HepG2 (cell line): Measurements from ENCODE around the gene SPATA31E1. TPM values are rescaled to one million over a fixed set of nuclear protein-coding genes. Genes with fewer than 3 reads are reported as not detected.
"Not testable (repeated sequence)": the region's sequence is repeated elsewhere in the genome, so short reads cannot be mapped to it uniquely, and the experiment has no call there.

Experiments
- ATAC-seq: fragments of 200-7000 bp; cut with Tn5 transposase; 3 replicates; pipeline ENCODE4 v1.9.1; 2020; ENCODE audit warnings: mild to moderate bottlenecking, moderate library complexity
- BruUV-seq: library from RNA; stranded (reverse); fragments of 400-500 nt; replicated peaks from 2 replicates; lab custom pipeline; 2021; lab: Mats Ljungman, UMichigan
- CTCF ChIA-PET: fragments of 300-600 bp; formaldehyde crosslinking; extraction: SDS; loops from one replicate; lab custom pipeline; 2021; ENCODE audit warnings: low total read pairs, inconsistent platforms, low intra/inter-chr PET ratio; lab: Yijun Ruan, JAX
- POLR2A ChIA-PET: fragments of 350-600 bp; sonication (Branson Sonifier 250); formaldehyde crosslinking; loops from one replicate; lab custom pipeline; 2020; ENCODE audit warnings: antibody characterized with exemption, inconsistent platforms; lab: Yijun Ruan, JAX
- DNase-seq: peaks from one replicate; pipeline ENCODE4 v3.0.0-alpha.2; 2015; ENCODE audit warnings: low spot score
- FAIRE-seq: peaks from 3 replicates; lab custom pipeline; 2011; peaks lifted over from hg19 to GRCh38; lab: Jason Lieb, UNC
- H2AFZ ChIP-seq: one replicate; pipeline ENCODE4 v1.6.1; 2011; ENCODE audit warnings: low read length, inconsistent platforms
- H3K27ac ChIP-seq: fragments of 300-600 bp; 3 replicates; pipeline ENCODE4 v1.8.0; 2011; ENCODE audit warnings: mixed run types, mild to moderate bottlenecking, mixed read lengths, low read length, inconsistent platforms; ENCODE audit not compliant: insufficient read depth; ENCODE audit errors: extremely low read length
- H3K27me3 ChIP-seq, 2 experiments: fragments of 200-600 bp in 1 of 2; 2 replicates in 1 of 2; 3 replicates in 1 of 2; pipeline versions ENCODE4 v1.6.0 to v1.8.0; 2011; ENCODE audit warnings: low read length in 2 of 2, mild to moderate bottlenecking in 2 of 2, moderate library complexity in 2 of 2, inconsistent platforms in 1 of 2; ENCODE audit not compliant: insufficient read depth in 2 of 2, control insufficient read depth in 1 of 2
- H3K36me3 ChIP-seq, 2 experiments: fragments of 200-600 bp in 1 of 2; replicated peaks in 1 of 2; 2 replicates in 1 of 2; 3 replicates in 1 of 2; pipeline versions ENCODE4 v1.5.1 to v1.8.0; 2011; ENCODE audit warnings: low read length in 2 of 2, inconsistent platforms in 1 of 2; ENCODE audit not compliant: insufficient read depth in 2 of 2, control insufficient read depth in 1 of 2
- H3K4me1 ChIP-seq: 2 replicates; pipeline ENCODE4 v1.5.1; 2012; ENCODE audit warnings: low read length, inconsistent platforms; ENCODE audit not compliant: insufficient read depth
- H3K4me2 ChIP-seq: 2 replicates; pipeline ENCODE4 v1.6.0; 2011; ENCODE audit warnings: low read depth, low read length, inconsistent platforms
- H3K4me3 ChIP-seq, 3 experiments: fragments of 200-600 bp in 1 of 3; sonication (generic), shearing (Covaris generic) in 1 of 3; replicated peaks in 1 of 3; 2 replicates each; pipeline ENCODE4 v1.5.1; 2011 to 2016; ENCODE audit warnings: low read length in 3 of 3, inconsistent platforms in 2 of 3, low read depth in 2 of 3, mild to moderate bottlenecking in 2 of 3, control low read depth in 1 of 3, mixed read lengths in 1 of 3; ENCODE audit not compliant: insufficient read depth in 1 of 3
- H3K79me2 ChIP-seq: one replicate; pipeline ENCODE4 v1.6.1; 2011; ENCODE audit warnings: low read length, inconsistent platforms; ENCODE audit not compliant: insufficient read depth
- H3K9ac ChIP-seq: 2 replicates; pipeline ENCODE4 v1.6.0; 2011; ENCODE audit warnings: mild to moderate bottlenecking, low read depth, low read length, inconsistent platforms; ENCODE audit not compliant: insufficient read depth
- H3K9me3 ChIP-seq: 2 replicates; pipeline ENCODE4 v1.5.1; 2012; ENCODE audit warnings: mild to moderate bottlenecking, low read length
- H4K20me1 ChIP-seq: 2 replicates; pipeline ENCODE4 v1.6.0; 2011; ENCODE audit warnings: inconsistent platforms, mild to moderate bottlenecking, low read length, moderate library complexity; ENCODE audit not compliant: insufficient read depth
- BCL6 ChIP-seq: IDR thresholded peaks from 2 replicates; pipeline ENCODE4 v1.6.1; 2016; ENCODE audit warnings: missing genetic modification reagents, missing compliant biosample characterization
- KDM4B ChIP-seq: sonication (generic); formaldehyde crosslinking; IDR thresholded peaks from 2 replicates; pipeline ENCODE4 v1.4.0; 2020; ENCODE audit warnings: missing genetic modification reagents
- SIN3A ChIP-seq: IDR thresholded peaks from 2 replicates; pipeline ENCODE4 v1.6.1; 2011; ENCODE audit warnings: low read depth, mild to moderate bottlenecking, control low read depth, low read length, borderline replicate concordance
- ZNF20 ChIP-seq: sonication (generic); formaldehyde crosslinking; IDR thresholded peaks from 2 replicates; pipeline ENCODE4 v1.4.0; 2020; ENCODE audit warnings: mild to moderate bottlenecking, moderate library complexity, missing genetic modification reagents
- ZNF331 ChIP-seq: sonication (generic); formaldehyde crosslinking; IDR thresholded peaks from 2 replicates; pipeline ENCODE4 v1.4.0; 2020; ENCODE audit warnings: missing genetic modification reagents
- ZNF367 ChIP-seq: sonication (generic); formaldehyde crosslinking; IDR thresholded peaks from 2 replicates; pipeline ENCODE4 v1.4.0; 2020; ENCODE audit warnings: missing genetic modification reagents, borderline replicate concordance
- ZNF616 ChIP-seq: sonication (generic); formaldehyde crosslinking; IDR thresholded peaks from 2 replicates; pipeline ENCODE4 v1.5.0; 2020; ENCODE audit warnings: low read depth, mild to moderate bottlenecking, missing genetic modification reagents
- WGBS: methylation state at CpG from one replicate; pipeline ENCODE4 v1.1.6; 2017; ENCODE audit warnings: low lambda C conversion rate; 5-methylcytosine and 5-hydroxymethylcytosine counted together
- in situ Hi-C: cut with HindIII; loops from 2 replicates; pipeline ENCODE4 v1.10.0; 2017; ENCODE audit warnings: low pct_unique_long_range_greater_than_20kb; ENCODE audit not compliant: extremely low pct_ligation_motif_present
- intact Hi-C: fragments of 100-400 bp; cut with micrococcal nuclease; formaldehyde crosslinking; loops from one replicate; pipeline ENCODE4 v1.10.0; 2022; ENCODE audit not compliant: unreplicated experiment
- polyA plus RNA-seq, 8 experiments: library from polyadenylated mRNA; depleted of rRNA in 3 of 8; stranded (reverse) in 7 of 8; unstranded in 1 of 8; fragments of >200 nt; fragmentation: Illumina TruSeq in 4 of 8; extraction: Trizol in 4 of 8; gene quantifications; 2 replicates each; pipeline versions ENCODE4 v1.2.1 to v1.2.3, GENCODE V29; 2011 to 2016; ENCODE audit warnings: low read depth in 4 of 8, missing spikeins in 1 of 8, mixed read lengths in 1 of 8; ENCODE audit not compliant: insufficient read depth in 1 of 8
- total RNA-seq, 5 experiments: library from RNA; depleted of rRNA; stranded (reverse); fragments of >200 nt; fragmentation: Illumina TruSeq; extraction: Trizol; gene quantifications; 2 replicates each; pipeline ENCODE4 v1.2.3, GENCODE V29; 2016; ENCODE audit warnings: low read depth in 1 of 5
- TF ChIP-seq, protein P1 (sequence below): sonication (generic); formaldehyde crosslinking; IDR thresholded peaks from 2 replicates; pipeline ENCODE4 v1.4.0; 2020; ENCODE audit warnings: mild to moderate bottlenecking, missing genetic modification reagents
- TF ChIP-seq, protein P2 (sequence below): conservative IDR thresholded peaks from 2 replicates; pipeline ENCODE4 v1.6.1; 2018; ENCODE audit warnings: missing genetic modification reagents

SPATA31E1 gene
- total and polyA plus RNA-seq, 2 of the 13 experiments (the other 11 are each of a cell fraction or from before 2014, with no cell fraction given), result not detected

DNA sequence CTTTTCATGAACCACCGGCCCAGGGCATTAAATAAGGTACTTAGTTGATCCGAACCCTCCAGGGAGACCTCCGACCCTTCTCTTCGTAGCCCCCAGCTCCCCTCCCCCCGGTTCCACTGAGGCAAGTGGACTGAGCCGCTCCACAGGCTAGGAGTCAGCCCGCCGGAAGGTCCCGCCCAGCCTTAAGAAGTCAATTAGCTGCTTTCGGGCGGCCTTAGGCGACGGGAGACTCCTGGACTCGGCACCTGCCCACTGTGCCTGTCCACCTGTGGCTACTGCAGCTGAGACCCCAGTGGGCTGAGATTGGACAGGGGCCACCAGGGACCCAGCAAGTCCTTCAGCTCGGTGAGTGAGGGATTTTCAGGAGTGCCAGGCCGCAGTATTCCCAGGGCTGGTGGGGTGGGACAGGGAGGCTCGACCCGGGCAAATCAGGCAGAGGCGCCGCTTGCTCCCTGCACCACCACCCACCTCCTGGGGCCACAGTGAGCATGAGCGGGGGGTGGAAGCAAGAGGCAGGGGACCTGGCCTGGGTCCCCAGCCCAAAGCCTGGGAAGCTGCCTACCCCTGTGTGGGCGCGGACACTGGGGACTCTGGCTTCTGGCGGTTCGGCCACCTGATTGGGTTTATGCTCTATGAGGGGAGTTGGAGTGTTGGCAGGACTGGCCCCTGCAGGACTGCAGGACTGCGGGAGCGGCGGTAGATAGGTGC lies 39.6 kb upstream of the SPATA31E1 start:
- no peaks in the 10 kb centered on the region for H3K4me1 ChIP-seq
- no peaks in the 10 kb centered on the region for H3K79me2 ChIP-seq
- in situ Hi-C loops, result no loop called here
- no peak for TF ChIP-seq ZNF331 (CRISPR knock-in tag)
- TF ChIP-seq, protein P1, sequence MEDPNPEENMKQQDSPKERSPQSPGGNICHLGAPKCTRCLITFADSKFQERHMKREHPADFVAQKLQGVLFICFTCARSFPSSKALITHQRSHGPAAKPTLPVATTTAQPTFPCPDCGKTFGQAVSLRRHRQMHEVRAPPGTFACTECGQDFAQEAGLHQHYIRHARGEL (CRISPR knock-in tag), result no peak
- POLR2A ChIA-PET, result no interaction called here
- intact Hi-C loops, result no loop called here
- no peak overlapping the region for H3K4me2 ChIP-seq
- no peaks in the 10 kb centered on the region for H3K9me3 ChIP-seq
- DNase-seq, result no peak
- no TSS peak for BruUV-seq
- CTCF ChIA-PET, result no interaction called here
- FAIRE-seq, result no peak
- no peak overlapping the region for H3K4me3 ChIP-seq
- no peak overlapping the region for H3K9ac ChIP-seq
- no peaks in the 10 kb centered on the region for H4K20me1 ChIP-seq
- no peak overlapping the region for H2AFZ ChIP-seq
- no peaks in the 10 kb centered on the region for H3K36me3 ChIP-seq
- ATAC-seq, result no peak
- H3K27me3 ChIP-seq, result no peaks in the 10 kb centered on the region; a peak in 2 of 5 replicates
- no peak overlapping the region for H3K27ac ChIP-seq
- 27% methylated on average over 3 of the region's 28 CpGs for WGBS

DNA sequence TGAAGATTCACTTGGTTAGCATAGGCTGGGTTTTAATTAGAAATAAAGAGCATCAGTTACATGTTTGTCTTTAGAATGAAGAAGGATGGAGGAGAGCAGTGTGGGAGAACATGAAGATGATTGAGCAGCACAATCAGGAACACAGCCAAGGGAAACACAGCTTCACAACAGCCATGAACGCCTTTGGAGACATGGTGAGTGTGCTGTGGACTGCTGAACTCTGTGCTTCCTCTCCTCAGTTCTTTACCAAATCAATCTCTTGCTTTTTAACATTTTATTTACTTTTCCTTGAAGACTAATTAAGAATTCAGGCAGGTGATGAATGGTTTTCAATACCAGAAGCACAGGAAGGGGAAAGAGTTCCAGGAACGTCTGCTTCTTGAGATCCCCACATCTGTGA lies 38.2 kb upstream of the SPATA31E1 start:
- Histone ChIP-seq H2AFZ (no peak overlapping the region), H3K36me3 (no peaks in the 10 kb centered on the region), H3K9me3 (no peaks in the 10 kb centered on the region), H3K27ac (no peak overlapping the region), H3K4me3 (no peak overlapping the region), H3K4me1 (no peaks in the 10 kb centered on the region), H3K27me3 (no peaks in the 10 kb centered on the region; a peak in 2 of 5 replicates), H3K79me2 (no peaks in the 10 kb centered on the region), H4K20me1 (no peaks in the 10 kb centered on the region), H3K9ac (no peak overlapping the region), H3K4me2 (no peak overlapping the region)
- intact Hi-C loops, result no loop called here
- CTCF ChIA-PET, result no interaction called here
- DNase-seq (no peak), FAIRE-seq (no peak), ATAC-seq (no peak)
- POLR2A ChIA-PET, result no interaction called here
- in situ Hi-C loops, result no loop called here
- TF ChIP-seq, protein P2, sequence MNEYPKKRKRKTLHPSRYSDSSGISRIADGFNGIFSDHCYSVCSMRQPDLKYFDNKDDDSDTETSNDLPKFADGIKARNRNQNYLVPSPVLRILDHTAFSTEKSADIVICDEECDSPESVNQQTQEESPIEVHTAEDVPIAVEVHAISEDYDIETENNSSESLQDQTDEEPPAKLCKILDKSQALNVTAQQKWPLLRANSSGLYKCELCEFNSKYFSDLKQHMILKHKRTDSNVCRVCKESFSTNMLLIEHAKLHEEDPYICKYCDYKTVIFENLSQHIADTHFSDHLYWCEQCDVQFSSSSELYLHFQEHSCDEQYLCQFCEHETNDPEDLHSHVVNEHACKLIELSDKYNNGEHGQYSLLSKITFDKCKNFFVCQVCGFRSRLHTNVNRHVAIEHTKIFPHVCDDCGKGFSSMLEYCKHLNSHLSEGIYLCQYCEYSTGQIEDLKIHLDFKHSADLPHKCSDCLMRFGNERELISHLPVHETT (CRISPR knock-in tag), result no peak
- TF ChIP-seq SIN3A (no peak), BCL6 (CRISPR knock-in tag) (no peak), ZNF616 (CRISPR knock-in tag) (no peak), KDM4B (CRISPR knock-in tag) (no peak), ZNF367 (CRISPR knock-in tag) (no peak), ZNF20 (no peak)
- WGBS, result 0% methylated on average over 2 of the region's 2 CpGs
- BruUV-seq, result no TSS peak

DNA sequence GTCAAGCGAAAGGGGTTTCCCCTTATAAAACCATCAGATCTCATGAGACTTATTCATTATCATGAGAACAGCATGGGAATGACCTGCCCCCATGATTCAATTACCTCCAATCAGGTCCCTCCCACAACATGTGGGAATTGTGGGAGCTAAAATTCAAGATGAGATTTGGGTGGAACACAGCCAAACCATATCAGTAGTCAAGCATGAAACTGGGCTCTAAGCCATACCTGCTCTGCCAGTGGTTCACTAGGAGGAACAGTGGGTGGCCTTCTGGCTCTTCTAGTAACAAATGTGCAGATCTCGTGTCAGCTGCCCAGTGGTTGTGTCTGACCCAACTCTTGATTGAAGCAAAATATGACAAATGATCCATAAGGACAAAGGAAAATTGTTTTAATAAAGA lies 34.9 kb upstream of the SPATA31E1 start:
- intact Hi-C loops, ATAC-seq, H3K4me2 ChIP-seq, H3K27me3 ChIP-seq, H3K4me3 ChIP-seq, H3K9me3 ChIP-seq, H3K4me1 ChIP-seq, H3K27ac ChIP-seq, H3K79me2 ChIP-seq, H4K20me1 ChIP-seq, H2AFZ ChIP-seq, H3K9ac ChIP-seq, FAIRE-seq, BruUV-seq, POLR2A ChIA-PET, in situ Hi-C loops, H3K36me3 ChIP-seq, DNase-seq, CTCF ChIA-PET: not testable (repeated sequence)
- WGBS, result 43% methylated on average over 2 of the region's 2 CpGs
